CD4-positive, alpha-beta T cell (primary cell): ENCODE data around the gene MRPL1. TPM values are rescaled to one million over a fixed set of nuclear protein-coding genes. Genes with fewer than 3 reads are reported as not detected.

Experiments
- ATAC-seq: fragments of 200-7000 bp; cut with Tn5 transposase; one replicate; pipeline ENCODE4 v1.10.0; 2022; ENCODE audit warnings: mild to moderate bottlenecking; ENCODE audit not compliant: poor library complexity
- CTCF ChIA-PET: fragments of 350-600 bp; sonication (Branson Sonifier 250); formaldehyde crosslinking; loops from one replicate; lab custom pipeline; 2021; ENCODE audit warnings: antibody characterized with exemption, inconsistent platforms; lab: Charles Lee
- POLR2A ChIA-PET: fragments of 350-600 bp; sonication (Branson Sonifier 250); formaldehyde crosslinking; loops from one replicate; lab custom pipeline; 2021; ENCODE audit warnings: antibody characterized with exemption, inconsistent platforms; lab: Charles Lee
- DNase-seq, 14 experiments: peaks; one replicate each; pipeline ENCODE4 v3.0.0-alpha.2; 2013 to 2020; ENCODE audit warnings: mixed read lengths in 2 of 14
- H3K27ac ChIP-seq, 2 donors: one replicate each; pipeline versions ENCODE4 v1.5.1 to v1.7.0; 2013; ENCODE audit warnings: low read length in 2 of 2, low read depth in 1 of 2, mild to moderate bottlenecking in 1 of 2
- H3K27me3 ChIP-seq, 2 experiments: 1 replicate in 1 of 2; 2 replicates in 1 of 2; pipeline versions ENCODE4 v1.6.1 to v1.7.0; 2013; ENCODE audit warnings: low read length in 2 of 2, control low read depth in 1 of 2, mild to moderate bottlenecking in 1 of 2, moderate library complexity in 1 of 2; ENCODE audit not compliant: insufficient read depth in 2 of 2, control insufficient read depth in 1 of 2
- H3K36me3 ChIP-seq: one replicate; pipeline ENCODE4 v1.6.1; 2013; ENCODE audit warnings: low read length, control low read depth; ENCODE audit not compliant: insufficient read depth
- H3K4me1 ChIP-seq: one replicate; pipeline ENCODE4 v1.6.1; 2013; ENCODE audit warnings: low read length, control low read depth; ENCODE audit not compliant: insufficient read depth
- H3K4me3 ChIP-seq: one replicate; pipeline ENCODE4 v1.5.1; 2013; ENCODE audit warnings: mild to moderate bottlenecking, low read length, moderate library complexity
- H3K9me3 ChIP-seq, 2 experiments: 1 replicate in 1 of 2; 2 replicates in 1 of 2; pipeline versions ENCODE4 v1.6.1 to v1.7.0; 2013; ENCODE audit warnings: low read length in 2 of 2, mild to moderate bottlenecking in 2 of 2, control low read depth in 1 of 2, moderate library complexity in 1 of 2; ENCODE audit not compliant: control insufficient read depth in 1 of 2, insufficient read depth in 1 of 2
- H3K27ac Mint-ChIP-seq: one replicate; pipeline ENCODE4 v1.8.0; 2020; ENCODE audit warnings: mixed read lengths
- H3K27me3 Mint-ChIP-seq: one replicate; pipeline ENCODE4 v1.8.0; 2021; ENCODE audit warnings: mixed read lengths
- H3K36me3 Mint-ChIP-seq: one replicate; pipeline ENCODE4 v1.8.0; 2021; ENCODE audit warnings: low read depth, mixed read lengths
- H3K4me1 Mint-ChIP-seq: one replicate; pipeline ENCODE4 v1.8.0; 2021; ENCODE audit warnings: low read depth, mixed read lengths
- H3K4me3 Mint-ChIP-seq: one replicate; pipeline ENCODE4 v1.8.0; 2020; ENCODE audit warnings: mild to moderate bottlenecking, mixed read lengths
- H3K9me3 Mint-ChIP-seq: one replicate; pipeline ENCODE4 v1.8.0; 2020; ENCODE audit warnings: mixed read lengths
- intact Hi-C, 2 experiments: fragments of 100-400 bp; cut with DNase I in 1 of 2; cut with micrococcal nuclease in 1 of 2; formaldehyde crosslinking; loops; one replicate each; pipeline versions ENCODE4 v1.15.1 to v1.9.0; 2023 to 2025; cut with DNase I, micrococcal nuclease
- total RNA-seq, 174 experiments: library from RNA in 2 of 174; stranded (reverse) in 2 of 174; gene quantifications; one replicate each; pipeline ENCODE4 v1.2.3 and lab custom pipeline; 2021 to 2026
- TF ChIP-seq, protein P1 (sequence below): fragments of 200-600 bp; IDR thresholded peaks from one replicate; pipeline ENCODE4 v1.8.0; 2022; ENCODE audit warnings: antibody characterized with exemption, mild to moderate bottlenecking

The MRPL1 gene
- total RNA-seq, 2 experiments from 2014 or later, result 14.8 to 17.5 TPM

DNA sequence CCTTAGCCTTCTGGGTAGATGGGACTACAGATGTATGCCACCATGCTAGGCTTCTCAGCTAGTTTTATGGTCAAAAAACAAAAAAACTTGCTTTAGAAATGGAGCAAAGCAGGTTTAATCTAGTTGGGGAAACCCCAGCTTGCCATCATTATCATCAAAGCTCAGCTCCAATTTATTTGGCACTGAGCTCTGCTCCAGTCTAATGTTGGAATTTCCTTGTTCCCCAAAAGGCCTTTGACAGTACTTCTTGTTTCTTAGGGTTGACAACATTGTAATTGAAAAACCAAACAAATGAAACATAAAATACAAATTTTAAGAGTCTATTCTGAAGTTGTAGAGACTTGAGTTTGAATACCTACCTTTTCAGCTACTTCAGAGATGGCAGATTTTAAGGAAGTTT lies 48.0 kb downstream of the MRPL1 start:
- Histone ChIP-seq H3K36me3 (peaks cover 34% of the 10 kb centered on the region), H3K4me1 (no peaks in the 10 kb centered on the region), H3K27me3 (no peaks in the 10 kb centered on the region), H3K9me3 (no peaks in the 10 kb centered on the region), H3K27ac (no peak overlapping the region), H3K4me3 (no peak overlapping the region)
- no peak overlapping the region for H3K4me3 Mint-ChIP-seq
- POLR2A ChIA-PET, result no interaction called here
- DNase-seq (no peak), ATAC-seq (no peak)
- CTCF ChIA-PET, result interaction anchor here (1.1 kb wide), 1 partner anchor 15 kb away, joined by 3 read pairs; no protein-coding TSS in a partner anchor
- TF ChIP-seq, protein P1, sequence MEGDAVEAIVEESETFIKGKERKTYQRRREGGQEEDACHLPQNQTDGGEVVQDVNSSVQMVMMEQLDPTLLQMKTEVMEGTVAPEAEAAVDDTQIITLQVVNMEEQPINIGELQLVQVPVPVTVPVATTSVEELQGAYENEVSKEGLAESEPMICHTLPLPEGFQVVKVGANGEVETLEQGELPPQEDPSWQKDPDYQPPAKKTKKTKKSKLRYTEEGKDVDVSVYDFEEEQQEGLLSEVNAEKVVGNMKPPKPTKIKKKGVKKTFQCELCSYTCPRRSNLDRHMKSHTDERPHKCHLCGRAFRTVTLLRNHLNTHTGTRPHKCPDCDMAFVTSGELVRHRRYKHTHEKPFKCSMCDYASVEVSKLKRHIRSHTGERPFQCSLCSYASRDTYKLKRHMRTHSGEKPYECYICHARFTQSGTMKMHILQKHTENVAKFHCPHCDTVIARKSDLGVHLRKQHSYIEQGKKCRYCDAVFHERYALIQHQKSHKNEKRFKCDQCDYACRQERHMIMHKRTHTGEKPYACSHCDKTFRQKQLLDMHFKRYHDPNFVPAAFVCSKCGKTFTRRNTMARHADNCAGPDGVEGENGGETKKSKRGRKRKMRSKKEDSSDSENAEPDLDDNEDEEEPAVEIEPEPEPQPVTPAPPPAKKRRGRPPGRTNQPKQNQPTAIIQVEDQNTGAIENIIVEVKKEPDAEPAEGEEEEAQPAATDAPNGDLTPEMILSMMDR, result no peak
- H3K9me3 Mint-ChIP-seq, result no peaks in the 10 kb centered on the region
- no peak overlapping the region for H3K27ac Mint-ChIP-seq
- H3K4me1 Mint-ChIP-seq, result peaks cover 11% of the 10 kb centered on the region
- H3K36me3 Mint-ChIP-seq, result peaks cover 91% of the 10 kb centered on the region
- no peaks in the 10 kb centered on the region for H3K27me3 Mint-ChIP-seq
- intact Hi-C loops, result no loop called here

- Mint-ChIP-seq H3K36me3 (peaks cover 90% of the 10 kb centered on the region), H3K4me1 (peaks cover 8% of the 10 kb centered on the region), H3K4me3 (no peak overlapping the region), H3K27me3 (no peaks in the 10 kb centered on the region), H3K9me3 (no peaks in the 10 kb centered on the region), H3K27ac (no peak overlapping the region)
- ChIA-PET CTCF (interaction anchor here (1.1 kb wide), 1 partner anchor 15 kb away, joined by 3 read pairs; no protein-coding TSS in a partner anchor), POLR2A (no interaction called here)
- Histone ChIP-seq H3K4me3 (no peak overlapping the region), H3K4me1 (no peaks in the 10 kb centered on the region), H3K27ac (no peak overlapping the region), H3K27me3 (no peaks in the 10 kb centered on the region), H3K9me3 (no peaks in the 10 kb centered on the region), H3K36me3 (peaks cover 34% of the 10 kb centered on the region)
- ATAC-seq, result no peak
- TF ChIP-seq, protein P1, result no peak
- intact Hi-C loops, result no loop called here
- DNase-seq, result no peak
These were observed 48.5 kb downstream of the MRPL1 start for GRCh38 chr4:77911091-77911490.

DNA sequence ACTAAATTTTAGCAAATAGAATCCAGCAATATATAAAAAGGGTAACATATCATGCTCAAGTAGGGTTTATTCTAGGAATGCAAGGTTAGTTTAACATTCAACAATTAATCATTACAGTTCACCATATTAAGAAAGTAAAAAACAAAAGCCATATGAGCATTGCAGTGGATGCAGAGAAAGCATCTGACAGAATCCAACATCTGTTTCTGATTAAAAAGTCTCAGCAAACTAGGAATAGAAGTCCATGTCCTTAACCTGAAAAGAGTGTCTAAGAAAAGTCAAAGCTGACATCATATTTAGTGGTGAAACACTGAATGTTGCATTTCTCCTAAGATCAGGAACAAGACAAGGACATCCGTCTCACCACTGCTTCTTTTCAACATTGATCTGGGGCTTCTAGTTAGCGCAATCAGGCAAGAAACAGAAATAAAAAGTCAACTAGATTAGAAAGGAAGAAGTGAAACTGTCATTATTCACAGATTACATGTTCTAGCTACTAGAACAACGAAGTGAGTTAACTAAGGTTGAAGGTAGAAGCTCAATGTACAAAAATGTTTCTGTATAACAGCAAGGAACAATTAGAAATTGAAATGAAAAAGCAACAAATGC lies 49.3 kb downstream of the MRPL1 start:
- Mint-ChIP-seq H3K27me3 (no peaks in the 10 kb centered on the region), H3K4me1 (peaks cover 6% of the 10 kb centered on the region), H3K4me3 (no peak overlapping the region), H3K36me3 (peaks cover 83% of the 10 kb centered on the region), H3K27ac (no peak overlapping the region), H3K9me3 (no peaks in the 10 kb centered on the region)
- Histone ChIP-seq H3K27ac (no peak overlapping the region), H3K4me3 (no peak overlapping the region), H3K4me1 (no peaks in the 10 kb centered on the region), H3K27me3 (no peaks in the 10 kb centered on the region), H3K36me3 (peaks cover 34% of the 10 kb centered on the region), H3K9me3 (no peaks in the 10 kb centered on the region)
- no peak for DNase-seq
- TF ChIP-seq, protein P1, result no peak
- no peak for ATAC-seq
- ChIA-PET POLR2A (interaction anchor here (0.7 kb wide), 1 partner anchor 771 kb away, joined by 3 read pairs; no protein-coding TSS in a partner anchor), CTCF (no interaction called here)
- intact Hi-C loops, result no loop called here
